Measurements from ENCODE around the gene WNT4.

The WNT4 gene

GRCh38 chr1:22080191-22080590 is 62.7 kb downstream of the WNT4 start:
- TF ChIP-seq CTCF (IDR thresholded peaks at IDR 0.05; ENCODE audit: low read depth, low read length, poor library complexity, severe bottlenecking) (no peak), EZH2phosphoT487 (IDR thresholded peaks at IDR 0.05; ENCODE audit: borderline replicate concordance, low read length) (no peak)

GRCh38 chr1:22078133-22078532 is 64.8 kb downstream of the WNT4 start:
- H3K9me2 ChIP-seq (replicated peaks; ENCODE audit: control insufficient read depth, low read length) = no peaks in the 10 kb centered on the region
- no peaks in the 10 kb centered on the region for H3K27me3 ChIP-seq (ENCODE audit: control insufficient read depth, low read length)
- no peak overlapping the region for H3K27ac ChIP-seq (ENCODE audit: low read depth, low read length)
- peaks cover 92% of the 10 kb centered on the region for H3K79me2 ChIP-seq (ENCODE audit: control insufficient read depth, low read length)
- peaks cover 51% of the 10 kb centered on the region for H4K20me1 ChIP-seq (ENCODE audit: control insufficient read depth, insufficient read depth, low read depth, low read length)
- TF ChIP-seq CTCF (IDR thresholded peaks at IDR 0.05; ENCODE audit: low read depth, low read length, poor library complexity, severe bottlenecking) (no peak), EZH2phosphoT487 (IDR thresholded peaks at IDR 0.05; ENCODE audit: borderline replicate concordance, low read length) (no peak)
- peaks cover 20% of the 10 kb centered on the region for H3F3A ChIP-seq (ENCODE audit: control insufficient read depth, insufficient read depth)
- no peak overlapping the region for H3K4me2 ChIP-seq (ENCODE audit: low read length)
- peaks cover 65% of the 10 kb centered on the region for H3K36me3 ChIP-seq (ENCODE audit: control insufficient read depth, low read length)
- peaks cover 41% of the 10 kb centered on the region for H3K4me1 ChIP-seq (ENCODE audit: control insufficient read depth, low read length)
- no peak overlapping the region for H3K4me3 ChIP-seq (ENCODE audit: low read length)
- no peaks in the 10 kb centered on the region for H3K9me3 ChIP-seq (ENCODE audit: control insufficient read depth, insufficient read depth, low read length)

More at GRCh38 chr1:22080191-22080590, 62.7 kb downstream of the WNT4 start:
- Histone ChIP-seq H3K4me2 (ENCODE audit: low read length) (no peak overlapping the region), H3K27ac (ENCODE audit: low read depth, low read length) (no peak overlapping the region), H3K4me1 (ENCODE audit: control insufficient read depth, low read length) (peaks cover 20% of the 10 kb centered on the region), H3K4me3 (ENCODE audit: low read length) (no peak overlapping the region), H3K27me3 (ENCODE audit: control insufficient read depth, low read length) (no peaks in the 10 kb centered on the region), H3K9me3 (ENCODE audit: control insufficient read depth, insufficient read depth, low read length) (no peaks in the 10 kb centered on the region), H3K79me2 (ENCODE audit: control insufficient read depth, low read length) (peaks cover 92% of the 10 kb centered on the region), H3K9me2 (replicated peaks; ENCODE audit: control insufficient read depth, low read length) (no peaks in the 10 kb centered on the region), H3F3A (ENCODE audit: control insufficient read depth, insufficient read depth) (peaks cover 6% of the 10 kb centered on the region), H4K20me1 (ENCODE audit: control insufficient read depth, insufficient read depth, low read depth, low read length) (peaks cover 53% of the 10 kb centered on the region), H3K36me3 (ENCODE audit: control insufficient read depth, low read length) (peaks cover 78% of the 10 kb centered on the region)

DNA sequence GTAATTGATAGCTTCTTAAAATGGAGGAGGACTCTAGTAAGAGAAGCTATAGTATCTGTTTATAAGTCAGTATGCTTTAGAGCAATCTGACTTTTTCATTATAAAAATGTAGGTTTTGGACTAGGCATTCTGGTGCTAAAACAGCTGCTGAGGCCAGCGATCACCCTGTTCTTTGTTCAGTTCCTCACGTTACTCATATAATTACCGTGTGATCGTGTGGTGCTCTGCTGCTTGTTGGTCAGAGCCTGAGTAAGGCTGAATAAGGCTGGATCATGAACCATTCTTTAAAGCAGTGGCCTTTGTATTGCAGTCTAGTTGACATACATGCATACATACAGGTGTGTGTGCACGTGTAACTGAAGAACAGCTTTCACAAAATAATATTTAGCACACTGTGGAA is 65.2 kb downstream of the WNT4 start:
- H3K9me3 ChIP-seq (ENCODE audit: control insufficient read depth, insufficient read depth, low read length) = no peaks in the 10 kb centered on the region
- peaks cover 22% of the 10 kb centered on the region for H3F3A ChIP-seq (ENCODE audit: control insufficient read depth, insufficient read depth)
- H3K4me1 ChIP-seq (ENCODE audit: control insufficient read depth, low read length) = peaks cover 45% of the 10 kb centered on the region
- peaks cover 96% of the 10 kb centered on the region for H3K79me2 ChIP-seq (ENCODE audit: control insufficient read depth, low read length)
- H3K4me3 ChIP-seq (ENCODE audit: low read length) = no peak overlapping the region
- no peaks in the 10 kb centered on the region for H3K9me2 ChIP-seq (replicated peaks; ENCODE audit: control insufficient read depth, low read length)
- TF ChIP-seq EZH2phosphoT487 (IDR thresholded peaks at IDR 0.05; ENCODE audit: borderline replicate concordance, low read length) (no peak), CTCF (IDR thresholded peaks at IDR 0.05; ENCODE audit: low read depth, low read length, poor library complexity, severe bottlenecking) (no peak)
- H3K27ac ChIP-seq (ENCODE audit: low read depth, low read length) = no peak overlapping the region
- no peak overlapping the region for H3K4me2 ChIP-seq (ENCODE audit: low read length)
- H3K36me3 ChIP-seq (ENCODE audit: control insufficient read depth, low read length) = peaks cover 65% of the 10 kb centered on the region
- H3K27me3 ChIP-seq (ENCODE audit: control insufficient read depth, low read length) = no peaks in the 10 kb centered on the region
- peaks cover 51% of the 10 kb centered on the region for H4K20me1 ChIP-seq (ENCODE audit: control insufficient read depth, insufficient read depth, low read depth, low read length)

All from DOHH2 (cell line).